ENCODE results near the gene THBS2.

DNA sequence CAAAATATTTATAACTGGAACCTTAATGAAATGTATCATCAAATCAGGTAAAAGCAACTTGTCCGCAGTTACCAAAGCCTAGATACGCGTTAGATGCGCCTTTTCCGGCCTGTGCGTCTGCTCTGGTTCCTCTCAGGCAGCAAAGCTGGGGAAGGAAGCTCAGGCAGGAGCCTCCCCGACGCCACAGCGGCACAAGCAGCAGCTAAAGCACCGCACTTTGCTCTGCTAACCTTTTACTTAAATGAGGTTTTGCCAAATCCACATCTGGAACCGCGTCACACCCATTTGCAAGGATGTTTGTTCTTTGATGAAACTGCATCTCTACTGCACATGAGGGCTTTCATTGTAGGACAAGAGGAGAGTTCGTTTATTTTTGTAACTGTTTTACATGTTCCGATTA lies 36.8 kb downstream of the THBS2 start:
- TF ChIP-seq POLR2A (IDR thresholded peaks at IDR 0.05; ENCODE audit: low read depth, low read length) (no peak), POLR2AphosphoS5 (IDR thresholded peaks at IDR 0.05; ENCODE audit: low read depth, low read length) (no peak), SPI1 (IDR thresholded peaks at IDR 0.05; ENCODE audit: low read depth, low read length) (no peak), TAF1 (IDR thresholded peaks at IDR 0.05; ENCODE audit: low read depth, low read length) (no peak), PAX5 (IDR thresholded peaks at IDR 0.05; ENCODE audit: insufficient read depth, low read length, severe bottlenecking) (no peak), POU2F2 (IDR thresholded peaks at IDR 0.05; ENCODE audit: low read depth, low read length) (no peak)
